HCT116 (cell line): ENCODE data around the gene MMP24. TPM values are rescaled to one million over a fixed set of nuclear protein-coding genes. Genes with fewer than 3 reads are reported as not detected.

Experiments
- ATAC-seq: fragments of 200-7000 bp; cut with Tn5 transposase; 2 replicates; pipeline ENCODE4 v1.9.1; 2020; ENCODE audit warnings: mild to moderate bottlenecking, moderate library complexity
- BruUV-seq: library from RNA; stranded (reverse); fragments of 400-500 nt; replicated peaks from 2 replicates; lab custom pipeline; 2021; lab: Mats Ljungman, UMichigan
- CTCF ChIA-PET: fragments of 300-600 bp; sonication (Branson Sonifier 250); formaldehyde crosslinking; loops from one replicate; lab custom pipeline; 2021; ENCODE audit warnings: antibody characterized with exemption; lab: Charles Lee
- POLR2A ChIA-PET: fragments of 300-600, 350-600 bp; sonication (Branson Sonifier 250); formaldehyde crosslinking; loops from one replicate; lab custom pipeline; 2021; ENCODE audit warnings: antibody characterized with exemption; lab: Charles Lee
- RAD21 ChIA-PET, 2 experiments: fragments of 300-600 bp; sonication (Branson Sonifier 250); formaldehyde crosslinking; loops; one replicate each; lab custom pipeline; 2023; ENCODE audit warnings: low total read pairs in 2 of 2; ENCODE audit not compliant: uncharacterized antibody in 2 of 2, unreplicated experiment in 2 of 2, low non-redundant PET in 1 of 2; lab: Charles Lee
- DNase-seq: peaks from one replicate; pipeline ENCODE4 v3.0.0-alpha.2; 2010; ENCODE audit warnings: low read depth, low spot score
- H2AFZ ChIP-seq: fragments of 200-600 bp; shearing (Covaris generic), sonication (generic); 2 replicates; pipeline ENCODE4 v1.6.1; 2017; ENCODE audit warnings: low read depth, mixed run types, mixed read lengths, antibody characterized with exemption, low read length; ENCODE audit not compliant: poor library complexity, severe bottlenecking
- H3K27ac ChIP-seq: 2 replicates; pipeline ENCODE4 v1.5.1; 2012; ENCODE audit warnings: low read depth, low read length
- H3K27me3 ChIP-seq: fragments of 200-600 bp; sonication (generic); 2 replicates; pipeline ENCODE4 v1.6.1; 2016; ENCODE audit warnings: mixed run types, low read length, mixed read lengths; ENCODE audit not compliant: insufficient read depth
- H3K36me3 ChIP-seq, 2 experiments: fragments of 200-500 bp in 1 of 2; fragments of 200-600 bp in 1 of 2; sonication (Bioruptor generic) in 1 of 2; sonication (generic) in 1 of 2; 2 replicates each; pipeline versions ENCODE4 v1.5.1 to v1.6.1; 2014 to 2016; ENCODE audit warnings: low read length in 2 of 2, inconsistent platforms in 1 of 2, mixed read lengths in 1 of 2, mixed run types in 1 of 2; ENCODE audit not compliant: insufficient read depth in 2 of 2, control insufficient read depth in 1 of 2
- H3K4me1 ChIP-seq, 2 experiments: fragments of 200-600 bp in 1 of 2; sonication (generic) in 1 of 2; 2 replicates each; pipeline versions ENCODE4 v1.5.1 to v1.6.1; 2012 to 2017; ENCODE audit warnings: low read length in 2 of 2, inconsistent platforms in 1 of 2, mild to moderate bottlenecking in 1 of 2, mixed read lengths in 1 of 2, mixed run types in 1 of 2, moderate library complexity in 1 of 2; ENCODE audit not compliant: insufficient read depth in 2 of 2, control insufficient read depth in 1 of 2
- H3K4me2 ChIP-seq: fragments of 200-600 bp; sonication (generic); 2 replicates; pipeline ENCODE4 v1.6.1; 2017; ENCODE audit warnings: mixed run types, low read length, mixed read lengths
- H3K4me3 ChIP-seq, 2 experiments: fragments of 200-600 bp in 1 of 2; sonication (generic) in 1 of 2; replicated peaks in 1 of 2; 2 replicates each; pipeline ENCODE4 v1.5.1; 2011 to 2016; ENCODE audit warnings: low read length in 2 of 2, control low read depth in 1 of 2, low read depth in 1 of 2, mild to moderate bottlenecking in 1 of 2, mixed read lengths in 1 of 2, mixed run types in 1 of 2
- H3K79me2 ChIP-seq: fragments of 200-600 bp; sonication (generic); 2 replicates; pipeline ENCODE4 v1.6.1; 2017; ENCODE audit warnings: mild to moderate bottlenecking, mixed run types, low read length, moderate library complexity, mixed read lengths; ENCODE audit not compliant: insufficient read depth
- H3K9ac ChIP-seq: fragments of 200-600 bp; sonication (generic); 2 replicates; pipeline ENCODE4 v1.6.1; 2016; ENCODE audit warnings: low read length, mixed read lengths
- H3K9me2 ChIP-seq: fragments of 200-600 bp; sonication (generic), shearing (Covaris generic); 2 replicates; pipeline ENCODE4 v1.6.1; 2017; ENCODE audit warnings: mixed run types, mild to moderate bottlenecking, moderate library complexity; ENCODE audit not compliant: insufficient read depth
- H3K9me3 ChIP-seq, 2 experiments: fragments of 200-500 bp in 1 of 2; fragments of 200-600 bp in 1 of 2; sonication (Bioruptor generic) in 1 of 2; sonication (generic) in 1 of 2; 2 replicates each; pipeline ENCODE4 v1.6.1; 2014 to 2017; ENCODE audit warnings: low read length in 2 of 2, mixed read lengths in 2 of 2, inconsistent platforms in 1 of 2, low read depth in 1 of 2, mild to moderate bottlenecking in 1 of 2, mixed run types in 1 of 2, moderate library complexity in 1 of 2; ENCODE audit not compliant: control insufficient read depth in 1 of 2, insufficient read depth in 1 of 2
- H4K20me1 ChIP-seq: fragments of 200-600 bp; sonication (generic), shearing (Covaris generic); 2 replicates; pipeline ENCODE4 v1.6.1; 2017; ENCODE audit warnings: mixed run types, mild to moderate bottlenecking, moderate library complexity; ENCODE audit not compliant: insufficient read depth
- CBX3 ChIP-seq: IDR thresholded peaks from 2 replicates; pipeline ENCODE4 v1.6.1; 2012; ENCODE audit warnings: low read depth
- CEBPB ChIP-seq: IDR thresholded peaks from 2 replicates; pipeline ENCODE4 v1.6.1; 2012; ENCODE audit warnings: low read depth
- CTCF ChIP-seq, 3 experiments: fragments of 200-600 bp in 1 of 3; sonication (generic) in 1 of 3; IDR thresholded peaks in 2 of 3; conservative IDR thresholded peaks in 1 of 3; 2 replicates each; pipeline ENCODE4 v1.5.1; 2012 to 2017; ENCODE audit warnings: low read depth in 2 of 3, low read length in 2 of 3, antibody characterized with exemption in 1 of 3, borderline replicate concordance in 1 of 3, control low read depth in 1 of 3, mild to moderate bottlenecking in 1 of 3, mixed read lengths in 1 of 3, mixed run types in 1 of 3, moderate library complexity in 1 of 3; ENCODE audit not compliant: insufficient read depth in 1 of 3
- RAD21 ChIP-seq: IDR thresholded peaks from 2 replicates; pipeline ENCODE4 v1.6.1; 2012; ENCODE audit warnings: low read depth, mild to moderate bottlenecking
- TCF7L2 ChIP-seq: IDR thresholded peaks from 2 replicates; pipeline ENCODE4 v1.7.0; 2011; ENCODE audit warnings: borderline replicate concordance, inconsistent platforms; ENCODE audit not compliant: insufficient read depth, insufficient read length; ENCODE audit errors: extremely low read depth
- ZBTB33 ChIP-seq: IDR thresholded peaks from 2 replicates; pipeline ENCODE4 v1.6.1; 2011; ENCODE audit warnings: mild to moderate bottlenecking, low read length, moderate library complexity; ENCODE audit not compliant: insufficient replicate concordance; ENCODE audit errors: extremely low read depth
- intact Hi-C: fragments of 100-400 bp; cut with micrococcal nuclease; formaldehyde crosslinking; loops from 2 replicates; pipeline ENCODE4 v1.10.0; 2022
- total RNA-seq: library from RNA; stranded (reverse); gene quantifications from one replicate; pipeline ENCODE4 v1.2.1, GENCODE V29; 2021; ENCODE audit not compliant: unreplicated experiment

MMP24 gene
- total RNA-seq, 1 experiment from 2014 or later, result not detected

- Histone ChIP-seq H3K4me3 (no peak overlapping the region), H3K4me2 (0 out of 2 replicates have a peak overlapping the region, but pooled peaks have one; percentile 3), H3K79me2 (no peaks in the 10 kb centered on the region), H3K36me3 (no peaks in the 10 kb centered on the region), H3K27ac (no peak overlapping the region), H3K27me3 (no peaks in the 10 kb centered on the region), H3K9me2 (no peaks in the 10 kb centered on the region), H3K9me3 (no peaks in the 10 kb centered on the region), H2AFZ (no peak overlapping the region), H3K4me1 (peaks cover 23 to 31% of the 10 kb centered on the region in 2 experiments), H3K9ac (no peak overlapping the region), H4K20me1 (no peaks in the 10 kb centered on the region)
- RAD21 ChIA-PET, result interaction anchor here (0.6 to 2.0 kb wide), 4 partner anchors 91 to 130 kb away, joined by 3 to 7 read pairs (median 5); no protein-coding TSS in a partner anchor
- DNase-seq (no peak), ATAC-seq (peak; percentile 47)
- TF ChIP-seq CEBPB (no peak), TCF7L2 (no peak), CTCF (IDR thresholded peaks at IDR 0.05 in 2 of 3, conservative IDR thresholded peaks at IDR 0.05 in 1 of 3; ENCODE audit: borderline replicate concordance in 1 of 3, insufficient read depth in 1 of 3, low read depth in 2 of 3, low read length in 2 of 3) (peak; percentile 27 to 42 (median 40); a peak in 5 of 6 replicates), ZBTB33 (no peak), RAD21 (peak; percentile 57), CBX3 (no peak)
- CTCF ChIA-PET, result interaction anchor here (1.0 to 2.6 kb wide), 4 partner anchors 118 to 175 kb away, joined by 3 to 16 read pairs (median 4); partner anchors contain the start of gene EDEM2
- no TSS peak for BruUV-seq
- intact Hi-C loops, result loop anchor here (1.0 to 10.0 kb wide), 3 partner anchors 119 to 390 kb away; partner anchors contain the start of genes ACSS2 and GGT7
- POLR2A ChIA-PET, result interaction anchor here (1.1 kb wide), 1 partner anchor 120 kb away, joined by 4 read pairs; no protein-coding TSS in a partner anchor
Observed at GRCh38 chr20:35264755-35265154, 38.3 kb downstream of the MMP24 start.
